Measurements from ENCODE around the gene USP53. TPM values are rescaled to one million over a fixed set of nuclear protein-coding genes. Genes with fewer than 3 reads are reported as not detected.

Gene USP53
- total and polyA plus RNA-seq, 2 experiments from 2014 or later: 28.4 to 39.9 TPM

DNA sequence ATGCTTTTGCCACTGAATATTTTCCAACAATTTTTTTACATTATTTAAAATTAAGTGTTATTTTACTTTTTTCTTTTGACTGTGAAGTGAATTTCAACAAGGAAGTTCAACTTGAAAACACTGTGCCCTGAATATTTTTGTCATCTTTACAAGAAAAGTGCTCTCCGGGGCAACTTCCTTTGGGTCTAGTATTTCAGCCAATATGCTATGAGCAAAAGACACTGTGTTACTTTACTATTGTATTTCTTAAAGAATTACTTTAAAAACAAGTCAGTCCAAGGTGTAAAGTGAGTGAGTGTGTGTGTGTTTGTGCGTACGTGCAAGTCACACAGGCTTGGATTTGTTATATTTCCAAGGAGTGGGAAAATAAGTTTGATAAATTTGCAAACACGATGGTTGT, 7.6 kb upstream of the USP53 start:
- H2AFZ ChIP-seq: no peak overlapping the region
- H3K79me2 ChIP-seq: no peaks in the 10 kb centered on the region
- no peaks in the 10 kb centered on the region for H4K20me1 ChIP-seq (ENCODE audit: insufficient read depth, poor library complexity, severe bottlenecking)
- no peaks in the 10 kb centered on the region for H3K36me3 ChIP-seq (replicated peaks; ENCODE audit: insufficient read depth, low read depth)
- WGBS (ENCODE audit: low lambda C conversion rate, missing lambda C conversion rate): 77% methylated on average over 4 of the region's 4 CpGs
- no peaks in the 10 kb centered on the region for H3K9me2 ChIP-seq (replicated peaks; ENCODE audit: insufficient read depth)
- no peak for TF ChIP-seq EZH2phosphoT487 (IDR thresholded peaks at IDR 0.05; ENCODE audit: low read depth, severe bottlenecking, unreplicated experiment)
- no peak for TF ChIP-seq CTCF (IDR thresholded peaks at IDR 0.05; ENCODE audit: poor library complexity)
- no peak for TF ChIP-seq EZH2 (IDR thresholded peaks at IDR 0.05; ENCODE audit: borderline replicate concordance)
- H3K4me2 ChIP-seq: no peak overlapping the region
- H3K4me3 ChIP-seq: no peak overlapping the region
- H3K27ac ChIP-seq: no peak overlapping the region
- H3K9me3 ChIP-seq (ENCODE audit: low read depth): no peaks in the 10 kb centered on the region
- no peak for DNase-seq (ENCODE audit: low spot score)
- H3K4me1 ChIP-seq (ENCODE audit: insufficient read depth): no peaks in the 10 kb centered on the region
- H3K27me3 ChIP-seq: no peaks in the 10 kb centered on the region

GRCh38 chr4:119205690-119206089, 6.8 kb upstream of the USP53 start:
- Histone ChIP-seq H3K9me3 (ENCODE audit: low read depth) (no peaks in the 10 kb centered on the region), H3K9me2 (replicated peaks; ENCODE audit: insufficient read depth) (no peaks in the 10 kb centered on the region), H4K20me1 (ENCODE audit: insufficient read depth, poor library complexity, severe bottlenecking) (no peaks in the 10 kb centered on the region), H3K4me1 (ENCODE audit: insufficient read depth) (no peaks in the 10 kb centered on the region), H3K4me3 (no peak overlapping the region), H3K4me2 (no peak overlapping the region), H2AFZ (no peak overlapping the region), H3K27ac (no peak overlapping the region), H3K27me3 (no peaks in the 10 kb centered on the region), H3K36me3 (replicated peaks; ENCODE audit: insufficient read depth, low read depth) (no peaks in the 10 kb centered on the region), H3K79me2 (peaks cover 2% of the 10 kb centered on the region)
- TF ChIP-seq EZH2 (IDR thresholded peaks at IDR 0.05; ENCODE audit: borderline replicate concordance): no peak
- DNase-seq (ENCODE audit: low spot score): no peak

- Histone ChIP-seq H3K4me1 (ENCODE audit: insufficient read depth) (peaks cover 3% of the 10 kb centered on the region), H3K4me3 (no peak overlapping the region), H3K9me2 (replicated peaks; ENCODE audit: insufficient read depth) (no peaks in the 10 kb centered on the region), H3K4me2 (no peak overlapping the region), H3K9me3 (ENCODE audit: low read depth) (no peaks in the 10 kb centered on the region), H2AFZ (no peak overlapping the region), H4K20me1 (ENCODE audit: insufficient read depth, poor library complexity, severe bottlenecking) (no peaks in the 10 kb centered on the region), H3K79me2 (peaks cover 5% of the 10 kb centered on the region), H3K36me3 (replicated peaks; ENCODE audit: insufficient read depth, low read depth) (no peaks in the 10 kb centered on the region), H3K27ac (no peak overlapping the region), H3K27me3 (no peaks in the 10 kb centered on the region)
- WGBS (ENCODE audit: low lambda C conversion rate, missing lambda C conversion rate): 58% methylated on average over 1 of the region's 1 CpG
- no peak for TF ChIP-seq EZH2 (IDR thresholded peaks at IDR 0.05; ENCODE audit: borderline replicate concordance)
- TF ChIP-seq EZH2phosphoT487 (IDR thresholded peaks at IDR 0.05; ENCODE audit: low read depth, severe bottlenecking, unreplicated experiment): no peak
- TF ChIP-seq CTCF (IDR thresholded peaks at IDR 0.05; ENCODE audit: poor library complexity): no peak
- no peak for DNase-seq (ENCODE audit: low spot score)
Measured at GRCh38 chr4:119206178-119206577, 6.3 kb upstream of the USP53 start.

GRCh38 chr4:119207051-119207450, 5.5 kb upstream of the USP53 start:
- Histone ChIP-seq H2AFZ (no peak overlapping the region), H3K9me2 (replicated peaks; ENCODE audit: insufficient read depth) (no peaks in the 10 kb centered on the region), H3K27me3 (no peaks in the 10 kb centered on the region), H3K27ac (no peak overlapping the region), H3K79me2 (peaks cover 6% of the 10 kb centered on the region), H3K9me3 (ENCODE audit: low read depth) (no peaks in the 10 kb centered on the region), H3K4me1 (ENCODE audit: insufficient read depth) (peaks cover 4% of the 10 kb centered on the region), H3K4me3 (no peak overlapping the region), H3K36me3 (replicated peaks; ENCODE audit: insufficient read depth, low read depth) (no peaks in the 10 kb centered on the region), H3K4me2 (no peak overlapping the region), H4K20me1 (ENCODE audit: insufficient read depth, poor library complexity, severe bottlenecking) (no peaks in the 10 kb centered on the region)
- 12% methylated on average over 1 of the region's 1 CpG for WGBS (ENCODE audit: low lambda C conversion rate, missing lambda C conversion rate)
- no peak for TF ChIP-seq EZH2phosphoT487 (IDR thresholded peaks at IDR 0.05; ENCODE audit: low read depth, severe bottlenecking, unreplicated experiment)
- TF ChIP-seq EZH2 (IDR thresholded peaks at IDR 0.05; ENCODE audit: borderline replicate concordance): no peak
- no peak for TF ChIP-seq CTCF (IDR thresholded peaks at IDR 0.05; ENCODE audit: poor library complexity)
- no peak for DNase-seq (ENCODE audit: low spot score)

Measured in hepatocyte (in vitro differentiated cells).